Esophagus muscularis mucosa (tissue), 4 donors: Measurements from ENCODE around the gene CTIF.

Experiments
- EP300 ChIP-seq: sonication (generic); formaldehyde crosslinking; IDR thresholded peaks from one replicate; pipeline ENCODE4 v1.6.1; 2017; ENCODE audit warnings: antibody characterized with exemption
- POLR2A ChIP-seq: fragments of 450-650 bp; IDR thresholded peaks from one replicate; pipeline ENCODE4 v1.6.1; 2017; ENCODE audit warnings: antibody characterized with exemption, moderate library complexity, mild to moderate bottlenecking, low read depth
- POLR2AphosphoS5 ChIP-seq, 2 donors: sonication (generic); formaldehyde crosslinking; IDR thresholded peaks; one replicate each; pipeline ENCODE4 v1.6.1; 2017; ENCODE audit warnings: antibody characterized with exemption in 2 of 2
- TF ChIP-seq, protein P1 (sequence below), 3 experiments: fragments of 200-600 bp in 2 of 3; fragments of 450-650 bp in 1 of 3; sonication (generic) in 2 of 3; IDR thresholded peaks; one replicate each; pipeline ENCODE4 v1.5.1; 2017 to 2019; ENCODE audit warnings: antibody characterized with exemption in 3 of 3, mild to moderate bottlenecking in 2 of 3, moderate library complexity in 1 of 3

DNA sequence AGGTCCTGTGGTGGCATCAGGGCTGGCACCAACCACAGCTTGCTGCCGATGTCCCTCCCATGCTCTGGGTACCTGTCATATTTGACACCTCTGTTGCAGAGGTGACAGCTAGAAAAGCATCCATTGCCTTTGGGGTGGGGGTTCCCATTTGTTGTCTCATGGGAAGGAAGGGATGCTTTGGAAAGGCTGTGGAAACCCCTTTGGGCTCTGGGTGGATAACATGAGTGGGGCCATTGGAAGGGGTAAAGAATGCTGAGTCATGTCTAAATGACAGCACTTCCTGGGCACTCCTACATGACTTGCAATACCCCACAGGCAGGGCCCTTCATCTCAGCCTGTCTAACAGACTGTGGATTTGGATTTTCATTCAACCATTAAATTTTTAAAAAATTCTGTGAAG is 27.8 kb downstream of the CTIF start:
- TF ChIP-seq, protein P1, sequence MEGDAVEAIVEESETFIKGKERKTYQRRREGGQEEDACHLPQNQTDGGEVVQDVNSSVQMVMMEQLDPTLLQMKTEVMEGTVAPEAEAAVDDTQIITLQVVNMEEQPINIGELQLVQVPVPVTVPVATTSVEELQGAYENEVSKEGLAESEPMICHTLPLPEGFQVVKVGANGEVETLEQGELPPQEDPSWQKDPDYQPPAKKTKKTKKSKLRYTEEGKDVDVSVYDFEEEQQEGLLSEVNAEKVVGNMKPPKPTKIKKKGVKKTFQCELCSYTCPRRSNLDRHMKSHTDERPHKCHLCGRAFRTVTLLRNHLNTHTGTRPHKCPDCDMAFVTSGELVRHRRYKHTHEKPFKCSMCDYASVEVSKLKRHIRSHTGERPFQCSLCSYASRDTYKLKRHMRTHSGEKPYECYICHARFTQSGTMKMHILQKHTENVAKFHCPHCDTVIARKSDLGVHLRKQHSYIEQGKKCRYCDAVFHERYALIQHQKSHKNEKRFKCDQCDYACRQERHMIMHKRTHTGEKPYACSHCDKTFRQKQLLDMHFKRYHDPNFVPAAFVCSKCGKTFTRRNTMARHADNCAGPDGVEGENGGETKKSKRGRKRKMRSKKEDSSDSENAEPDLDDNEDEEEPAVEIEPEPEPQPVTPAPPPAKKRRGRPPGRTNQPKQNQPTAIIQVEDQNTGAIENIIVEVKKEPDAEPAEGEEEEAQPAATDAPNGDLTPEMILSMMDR (IDR thresholded peaks at IDR 0.05) = no peak
- no peak for TF ChIP-seq EP300
- TF ChIP-seq POLR2A = no peak
- no peak for TF ChIP-seq POLR2AphosphoS5 (IDR thresholded peaks at IDR 0.05)
